Endothelial cell of umbilical vein (primary cell): ENCODE data around the gene CCBE1. TPM values are rescaled to one million over a fixed set of nuclear protein-coding genes. Genes with fewer than 3 reads are reported as not detected.

ENCODE experiments used
- BruUV-seq: library from RNA; stranded (reverse); fragments of 400-500 nt; replicated peaks from 2 replicates; lab custom pipeline; 2021; lab: Mats Ljungman, UMichigan
- CTCF ChIA-PET: fragments of 300-600, 350-600 bp; sonication (Branson Sonifier 250); formaldehyde crosslinking; loops from one replicate; lab custom pipeline; 2021; ENCODE audit warnings: antibody characterized with exemption, inconsistent platforms; lab: Charles Lee
- POLR2A ChIA-PET: fragments of 300-600, 350-600 bp; sonication (Branson Sonifier 250); formaldehyde crosslinking; loops from one replicate; lab custom pipeline; 2021; ENCODE audit warnings: antibody characterized with exemption, inconsistent platforms; lab: Charles Lee
- DNase-seq: peaks from one replicate; pipeline ENCODE4 v3.0.0-alpha.2; 2011; ENCODE audit warnings: low read depth, low spot score
- FAIRE-seq: peaks from 2 replicates; lab custom pipeline; 2011; peaks lifted over from hg19 to GRCh38; lab: Jason Lieb, UNC
- H2AFZ ChIP-seq: 2 replicates; pipeline ENCODE4 v1.6.0; 2012; ENCODE audit warnings: low read depth, low read length, control low read depth, inconsistent platforms
- H3K27ac ChIP-seq: 2 replicates; pipeline ENCODE4 v1.5.1; 2011; ENCODE audit warnings: low read depth, mild to moderate bottlenecking, control low read depth, low read length, moderate library complexity; ENCODE audit not compliant: insufficient read depth
- H3K27me3 ChIP-seq, 2 experiments: 2 replicates each; pipeline versions ENCODE4 v1.6.0 to v1.6.1; 2011; ENCODE audit warnings: low read length in 2 of 2, mixed read lengths in 1 of 2; ENCODE audit not compliant: control insufficient read depth in 2 of 2, insufficient read depth in 2 of 2
- H3K36me3 ChIP-seq, 2 experiments: 2 replicates in 1 of 2; 3 replicates in 1 of 2; pipeline ENCODE4 v1.5.1; 2011; ENCODE audit warnings: low read length in 2 of 2, mild to moderate bottlenecking in 1 of 2, moderate library complexity in 1 of 2; ENCODE audit not compliant: control insufficient read depth in 2 of 2, insufficient read depth in 2 of 2; ENCODE audit errors: extremely low read depth in 1 of 2
- H3K4me1 ChIP-seq: 3 replicates; pipeline ENCODE4 v1.5.1; 2011; ENCODE audit warnings: mild to moderate bottlenecking, low read length; ENCODE audit not compliant: control insufficient read depth, insufficient read depth; ENCODE audit errors: extremely low read depth
- H3K4me2 ChIP-seq: 2 replicates; pipeline ENCODE4 v1.6.1; 2011; ENCODE audit warnings: low read length, control low read depth, mixed read lengths; ENCODE audit not compliant: insufficient read depth
- H3K4me3 ChIP-seq, 3 experiments: fragments of 200-600 bp in 1 of 3; sonication (generic), shearing (Covaris generic) in 1 of 3; replicated peaks in 1 of 3; 2 replicates each; pipeline ENCODE4 v1.5.1; 2011 to 2016; ENCODE audit warnings: control low read depth in 3 of 3, low read length in 3 of 3, mild to moderate bottlenecking in 2 of 3, inconsistent platforms in 1 of 3, low read depth in 1 of 3, moderate library complexity in 1 of 3; ENCODE audit not compliant: insufficient read depth in 1 of 3
- H3K79me2 ChIP-seq: 2 replicates; pipeline ENCODE4 v1.6.0; 2012; ENCODE audit warnings: low read length, inconsistent platforms; ENCODE audit not compliant: control insufficient read depth, insufficient read depth
- H3K9ac ChIP-seq: replicated peaks from 2 replicates; pipeline ENCODE3; 2011; ENCODE audit warnings: low read length, control low read depth; ENCODE audit not compliant: insufficient read depth; ENCODE audit errors: extremely low read depth
- H3K9me1 ChIP-seq: replicated peaks from 3 replicates; pipeline ENCODE4 v1.6.0; 2011; ENCODE audit warnings: mild to moderate bottlenecking, low read length; ENCODE audit not compliant: control insufficient read depth, insufficient read depth; ENCODE audit errors: extremely low read depth
- H3K9me3 ChIP-seq: replicated peaks from 2 replicates; pipeline ENCODE4 v1.5.1; 2012; ENCODE audit warnings: low read length, inconsistent platforms; ENCODE audit not compliant: control insufficient read depth, insufficient read depth
- H4K20me1 ChIP-seq: replicated peaks from 2 replicates; pipeline ENCODE3; 2011; ENCODE audit warnings: mild to moderate bottlenecking, low read length; ENCODE audit not compliant: control insufficient read depth, insufficient read depth; ENCODE audit errors: extremely low read depth
- CTCF ChIP-seq, 2 donors: IDR thresholded peaks; 1 replicate in 1 of 2; 2 replicates in 1 of 2; pipeline ENCODE4 v1.5.1; 2011; ENCODE audit warnings: low read length in 2 of 2, mild to moderate bottlenecking in 2 of 2, moderate library complexity in 2 of 2, control low read depth in 1 of 2, inconsistent platforms in 1 of 2, low read depth in 1 of 2; ENCODE audit not compliant: insufficient read depth in 1 of 2; ENCODE audit errors: extremely low read depth in 1 of 2
- EZH2 ChIP-seq: IDR thresholded peaks from 2 replicates; pipeline ENCODE4 v1.6.1; 2012; ENCODE audit warnings: borderline replicate concordance, low read depth, mild to moderate bottlenecking, moderate library complexity, low read length, inconsistent platforms; ENCODE audit not compliant: severe bottlenecking
- FOS ChIP-seq: IDR thresholded peaks from 2 replicates; pipeline ENCODE4 v1.6.1; 2011; ENCODE audit warnings: mild to moderate bottlenecking, low read length, moderate library complexity, borderline replicate concordance; ENCODE audit not compliant: insufficient read depth
- GATA2 ChIP-seq: IDR thresholded peaks from 2 replicates; pipeline ENCODE4 v1.7.0; 2011; ENCODE audit warnings: low read depth, mild to moderate bottlenecking, moderate library complexity, mixed read lengths, low read length; ENCODE audit not compliant: insufficient read length, insufficient read depth
- JUN ChIP-seq: IDR thresholded peaks from 2 replicates; pipeline ENCODE4 v1.6.1; 2011; ENCODE audit warnings: borderline replicate concordance, low read depth; ENCODE audit not compliant: insufficient read length, insufficient read depth
- MAX ChIP-seq: IDR thresholded peaks from 2 replicates; pipeline ENCODE4 v1.6.1; 2011; ENCODE audit not compliant: insufficient read depth, insufficient read length
- MYC ChIP-seq: IDR thresholded peaks from one replicate; pipeline ENCODE4 v1.6.1; 2011; ENCODE audit warnings: mild to moderate bottlenecking, low read depth, low read length
- POLR2A ChIP-seq: IDR thresholded peaks from 2 replicates; pipeline ENCODE4 v1.6.1; 2012; ENCODE audit warnings: low read depth, mild to moderate bottlenecking, control low read depth, low read length
- POLR2AphosphoS5 ChIP-seq: IDR thresholded peaks from 2 replicates; pipeline ENCODE4 v1.6.1; 2012; ENCODE audit warnings: low read depth, mild to moderate bottlenecking, control low read depth, low read length, moderate library complexity; ENCODE audit not compliant: insufficient read depth
- dilution Hi-C: fragments of 300-500 bp; cut with MboI; formaldehyde crosslinking; loops from one replicate; pipeline ENCODE4 v1.15.0; 2019; ENCODE audit warnings: low sequenced_read_pairs; ENCODE audit not compliant: extremely low pct_ligation_motif_present
- intact Hi-C: fragments of 100-400 bp; cut with micrococcal nuclease; formaldehyde crosslinking; loops from one replicate; pipeline ENCODE4 v1.10.0; 2022
- polyA plus RNA-seq, 4 experiments: library from polyadenylated mRNA; depleted of rRNA in 3 of 4; stranded (reverse) in 3 of 4; unstranded in 1 of 4; fragments of >200 nt; gene quantifications; 2 replicates each; pipeline versions ENCODE4 v1.2.1 to v1.2.3, GENCODE V29; 2011 to 2012; ENCODE audit warnings: missing spikeins in 1 of 4
- total RNA-seq: library from RNA; stranded (reverse); gene quantifications from 2 replicates; pipeline ENCODE4 v1.2.3, GENCODE V29; 2021

The CCBE1 gene
- total and polyA plus RNA-seq, 2 donors (not counting 3 experiments of a cell fraction or from before 2014, with no cell fraction given): 0.04 TPM; not detected in 1

- no peaks in the 10 kb centered on the region for H3K9me3 ChIP-seq
- CTCF ChIA-PET: interaction anchor here (1.1 to 2.2 kb wide), 2 partner anchors 33 to 271 kb away, joined by 3 to 11 read pairs; partner anchors contain the start of gene CCBE1
- no peak for DNase-seq
Observed at GRCh38 chr18:59730896-59731295, 33.7 kb upstream of the CCBE1 start.

More at GRCh38 chr18:59730896-59731295, 33.7 kb upstream of the CCBE1 start:
- Histone ChIP-seq H2AFZ (no peak overlapping the region), H3K4me1 (no peaks in the 10 kb centered on the region), H3K4me2 (no peak overlapping the region), H3K79me2 (no peaks in the 10 kb centered on the region), H3K9me1 (no peaks in the 10 kb centered on the region), H3K27me3 (no peaks in the 10 kb centered on the region), H3K9ac (no peak overlapping the region), H3K36me3 (no peaks in the 10 kb centered on the region), H3K4me3 (no peak overlapping the region), H4K20me1 (no peaks in the 10 kb centered on the region), H3K27ac (no peak overlapping the region)
- dilution Hi-C loops (no loop called here), intact Hi-C loops (no loop called here)
- FAIRE-seq: no peak
- TF ChIP-seq MYC (no peak), POLR2A (no peak), EZH2 (no peak), CTCF (IDR thresholded peaks at IDR 0.05; ENCODE audit: extremely low read depth in 1 of 2, insufficient read depth in 1 of 2, low read depth in 1 of 2, low read length in 2 of 2) (no peak), FOS (no peak), MAX (no peak), GATA2 (no peak), POLR2AphosphoS5 (no peak), JUN (no peak)
- POLR2A ChIA-PET: no interaction called here
- no TSS peak for BruUV-seq
